Measurements from ENCODE around the gene TAF1B.

Gene TAF1B

DNA sequence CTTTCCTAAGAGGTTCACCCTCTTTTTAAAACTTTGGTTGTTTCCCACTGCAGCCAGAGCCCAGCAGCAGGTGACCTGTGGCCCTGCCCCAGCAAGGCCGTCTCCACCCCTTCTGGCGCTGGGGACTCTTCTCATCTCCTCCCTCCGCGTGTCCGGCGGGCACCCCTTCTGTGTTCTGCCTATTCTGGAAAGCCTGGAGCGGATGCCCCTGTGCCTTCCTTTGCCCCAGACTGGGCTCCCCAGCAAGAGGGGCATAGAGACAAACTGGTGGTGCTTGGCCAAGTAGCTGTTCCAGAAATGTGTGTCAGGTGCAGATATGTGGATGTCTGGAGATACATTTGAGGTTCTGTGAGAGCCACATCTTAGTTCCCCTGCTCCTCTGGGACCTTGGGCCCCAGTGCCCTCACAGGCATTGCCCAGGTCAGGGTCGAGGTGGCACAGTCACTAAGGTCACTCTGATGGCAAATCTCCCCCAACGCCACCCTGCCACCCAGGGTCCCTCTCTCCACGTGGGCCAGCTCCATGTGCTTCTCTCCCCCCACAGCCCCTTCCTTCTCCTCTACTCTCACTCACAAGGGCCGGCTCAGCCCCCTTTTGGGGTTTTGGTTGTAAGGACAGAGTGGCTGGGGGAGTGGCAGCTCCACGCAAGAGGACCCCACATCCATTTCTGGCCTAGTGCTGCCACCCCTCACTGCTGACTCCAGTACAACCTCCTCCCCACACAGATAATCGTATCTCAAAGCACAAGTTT is 35.5 kb upstream of the TAF1B start:
- no peak for DNase-seq (ENCODE audit: low spot score)
- FAIRE-seq, result no peak

DNA sequence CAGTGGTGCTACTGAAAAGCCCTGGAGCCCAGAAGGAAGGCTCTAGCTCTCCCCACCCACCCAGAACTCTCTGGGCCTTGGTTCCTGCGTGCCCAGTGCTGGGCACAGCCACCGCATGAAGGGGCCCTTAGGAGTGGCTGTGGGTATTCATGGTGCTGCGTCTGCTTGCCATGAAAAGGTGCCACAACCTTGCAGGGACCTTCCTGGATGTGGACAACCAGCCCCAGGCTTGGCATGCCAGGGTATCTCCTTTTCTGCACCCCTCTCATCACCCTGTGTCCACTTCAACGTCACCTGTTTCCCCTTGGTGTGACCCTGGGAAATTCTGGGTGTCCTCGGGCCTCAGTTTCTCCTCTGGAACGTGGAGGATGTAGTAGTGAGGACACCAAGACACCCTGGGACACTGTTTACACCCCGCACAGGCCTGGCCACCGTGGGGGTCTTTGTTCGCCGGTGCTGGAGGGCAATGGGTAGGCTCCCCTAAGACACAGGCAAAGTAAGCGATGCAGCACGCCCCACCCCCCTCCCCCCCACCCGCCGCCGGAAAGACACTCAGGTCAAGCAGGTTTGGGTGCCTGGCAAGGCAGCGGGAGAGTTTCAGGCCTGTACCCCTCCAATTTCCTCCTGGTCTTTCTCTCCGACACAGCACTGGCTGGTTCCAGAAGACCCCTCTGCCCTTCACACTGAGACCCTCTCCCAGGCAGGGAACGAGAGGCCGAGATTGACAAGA is 34.8 kb upstream of the TAF1B start:
- DNase-seq (ENCODE audit: low spot score), result no peak
- FAIRE-seq, result no peak

DNA sequence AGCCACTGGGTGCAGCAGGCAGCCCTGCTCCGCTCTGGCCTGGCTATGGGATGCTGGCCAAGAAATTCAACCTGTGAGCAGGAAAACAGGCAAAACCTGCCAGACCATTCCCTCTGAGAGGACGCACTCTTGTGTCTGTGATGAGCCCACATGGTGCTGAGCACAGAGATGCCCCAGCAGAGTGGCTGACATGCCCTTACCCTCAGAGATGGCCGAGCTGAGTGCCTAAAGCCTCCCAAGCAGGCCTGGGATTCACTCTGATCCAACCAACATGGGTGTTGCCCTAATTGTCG is 34.3 kb upstream of the TAF1B start:
- DNase-seq (ENCODE audit: low spot score) (no peak), FAIRE-seq (no peak)

DNA sequence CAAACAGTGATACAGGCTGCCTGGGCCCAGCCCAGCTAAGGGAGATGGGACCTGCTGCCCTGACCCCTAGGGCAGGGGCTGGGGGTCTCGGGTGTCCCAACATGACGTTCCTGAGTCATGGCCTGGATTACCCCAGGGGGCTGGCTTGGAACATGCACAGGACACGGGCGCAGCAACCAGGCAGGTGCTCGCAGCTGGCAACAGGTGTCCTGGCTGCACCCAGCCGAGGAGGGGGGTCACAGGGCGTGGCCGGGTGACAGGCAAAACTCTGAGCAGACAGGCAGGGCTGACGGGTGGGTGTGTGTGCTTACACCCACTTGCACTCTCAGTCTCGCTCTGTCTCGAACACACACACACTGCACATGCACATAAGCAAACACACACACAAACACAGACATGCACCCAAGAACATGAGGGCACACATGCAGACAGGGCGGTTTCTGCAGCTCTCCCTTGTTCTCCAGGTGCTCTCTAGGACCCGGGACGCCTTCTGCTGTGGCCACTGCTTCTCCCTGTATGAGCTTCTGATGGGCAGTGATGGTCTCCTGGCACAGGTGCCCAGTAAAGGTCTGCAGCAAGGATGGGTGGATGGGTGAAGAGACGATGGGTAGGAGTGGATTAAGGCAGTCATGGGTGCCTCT is 33.7 kb upstream of the TAF1B start:
- DNase-seq (ENCODE audit: low spot score) (no peak), FAIRE-seq (no peak)

DNA sequence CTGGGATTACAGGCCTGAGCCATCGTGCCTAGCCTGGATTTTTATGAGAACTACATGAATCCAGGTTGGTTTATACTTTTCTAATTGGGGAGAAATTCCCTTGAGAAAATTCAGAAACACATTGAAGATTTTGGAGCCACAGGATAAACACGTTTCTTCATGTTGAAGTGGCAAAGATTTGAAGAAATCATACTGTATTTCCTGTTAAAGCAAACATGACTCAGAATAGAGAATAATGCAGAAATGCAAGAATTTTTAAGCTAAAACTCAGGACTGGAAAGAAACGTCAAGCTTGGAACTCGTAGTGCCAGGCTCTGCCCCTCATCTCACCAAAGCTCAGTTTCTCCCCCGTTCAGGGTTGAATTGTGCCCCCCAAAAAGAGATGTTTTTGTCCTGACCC is 32.1 kb upstream of the TAF1B start:
- DNase-seq (ENCODE audit: low spot score) (no peak), FAIRE-seq (no peak)

DNA sequence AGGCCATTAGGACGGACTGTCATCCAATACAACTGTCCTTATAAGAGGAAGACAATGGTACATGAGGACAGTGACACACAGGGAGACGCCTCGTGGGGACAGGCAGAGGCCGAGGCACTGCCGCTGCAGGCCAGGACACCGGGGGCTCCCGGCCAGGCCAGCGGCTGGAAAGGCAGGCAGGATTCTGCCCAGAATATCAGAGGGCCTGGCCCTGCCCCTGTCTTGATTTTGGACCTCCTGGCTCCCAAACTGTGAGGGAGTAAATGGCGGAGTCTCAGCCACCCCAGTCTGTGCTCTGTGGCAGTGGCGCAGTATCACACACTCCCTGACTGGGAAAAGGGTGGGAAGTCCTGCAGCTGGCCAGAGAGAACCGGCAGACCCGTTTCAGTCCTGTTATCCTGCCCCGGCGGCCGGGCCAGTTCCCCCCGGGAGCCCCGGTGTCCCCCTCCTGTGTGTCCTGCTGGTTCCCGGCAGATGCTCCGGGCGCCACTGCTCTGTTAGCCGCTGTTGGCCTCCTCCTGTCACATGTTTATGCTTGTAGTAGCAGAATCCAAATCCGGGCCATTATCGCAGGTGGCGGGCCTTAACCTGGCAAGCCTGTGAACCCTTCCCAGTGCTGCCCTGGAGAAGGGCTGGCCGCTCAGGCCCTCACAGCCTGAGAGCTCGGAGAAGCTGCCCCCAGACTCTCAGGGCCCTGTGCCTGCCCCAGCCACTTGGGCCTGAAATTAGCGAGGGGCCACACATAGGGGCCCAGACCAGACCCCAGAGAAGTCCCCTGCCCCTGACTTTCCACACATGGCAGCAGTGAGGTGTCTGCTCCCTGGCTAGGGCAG is 31.4 kb upstream of the TAF1B start:
- DNase-seq (ENCODE audit: low spot score) (no peak), FAIRE-seq (no peak)

GRCh38 chr2:9812945-9813311 is 30.3 kb upstream of the TAF1B start:
- DNase-seq (ENCODE audit: low spot score) (no peak), FAIRE-seq (no peak)

DNA sequence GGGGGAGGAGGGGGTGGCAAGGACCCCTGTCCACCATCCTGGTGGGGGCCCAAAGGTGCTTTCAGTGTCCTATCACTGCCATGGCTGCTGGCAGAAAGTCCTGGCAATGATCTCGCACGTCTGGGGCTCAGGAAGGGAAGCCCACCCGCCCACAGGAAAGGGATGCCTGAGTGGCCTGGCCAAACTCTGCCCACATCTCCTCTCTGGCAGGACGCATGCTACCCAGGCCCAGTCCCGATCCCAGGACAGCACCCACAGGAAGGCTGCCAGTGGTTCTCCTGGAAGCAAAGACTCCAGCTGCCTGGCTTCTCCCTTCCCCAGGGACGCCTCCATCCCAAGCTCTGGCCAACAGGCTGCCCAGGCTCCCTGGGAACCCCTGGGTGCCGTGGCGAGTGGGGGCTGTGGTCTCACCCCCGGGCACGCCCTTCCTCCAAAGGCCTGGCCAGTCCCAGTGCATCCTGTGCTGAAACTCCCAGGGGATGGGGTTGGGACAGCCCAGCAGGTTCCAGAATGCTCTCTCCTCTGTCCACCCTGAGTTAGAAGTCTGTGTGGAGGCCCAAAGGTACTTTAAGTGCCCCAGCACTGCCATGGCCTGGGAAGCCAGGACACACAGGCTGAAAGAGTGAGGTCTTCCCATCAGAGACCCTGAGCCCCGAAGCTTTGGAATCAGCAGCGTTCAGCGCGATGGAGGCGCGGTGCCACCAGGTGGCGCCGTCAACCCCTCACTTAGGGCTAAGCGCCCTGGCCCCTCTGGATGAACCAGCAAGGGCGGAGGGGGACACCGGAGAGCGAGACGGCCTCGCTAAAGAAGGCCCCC is 29.8 kb upstream of the TAF1B start:
- FAIRE-seq, result no peak
- peak; percentile 85 for DNase-seq (ENCODE audit: low spot score)

- FAIRE-seq (no peak), DNase-seq (ENCODE audit: low spot score) (no peak)
Observed at GRCh38 chr2:9814129-9814868, 29.0 kb upstream of the TAF1B start.

GRCh38 chr2:9815076-9815475 is 28.2 kb upstream of the TAF1B start:
- DNase-seq (ENCODE audit: low spot score) (no peak), FAIRE-seq (no peak)

- DNase-seq (ENCODE audit: low spot score) (no peak), FAIRE-seq (no peak)
Observed at GRCh38 chr2:9815844-9816279, 27.4 kb upstream of the TAF1B start.

DNA sequence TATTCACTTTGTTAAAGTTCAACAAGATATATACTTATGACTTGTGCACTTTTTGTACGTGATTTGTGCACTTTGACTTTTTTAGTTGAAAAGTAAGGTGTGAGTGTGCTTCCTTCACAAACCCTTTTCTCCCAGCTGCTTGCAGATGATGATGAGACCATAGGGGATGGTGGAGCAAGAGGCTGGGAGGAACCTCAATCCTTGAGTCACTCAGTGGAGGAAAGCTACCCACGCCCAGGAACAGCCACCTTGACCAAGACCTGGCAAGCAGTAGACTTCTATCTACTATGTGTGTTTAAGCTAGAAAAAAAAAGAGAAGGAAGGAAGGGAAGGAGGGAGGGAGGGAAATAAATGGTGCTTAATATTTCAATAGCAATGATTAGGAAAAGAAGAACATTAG is 25.2 kb upstream of the TAF1B start:
- DNase-seq (ENCODE audit: low spot score) (no peak), FAIRE-seq (no peak)

DNA sequence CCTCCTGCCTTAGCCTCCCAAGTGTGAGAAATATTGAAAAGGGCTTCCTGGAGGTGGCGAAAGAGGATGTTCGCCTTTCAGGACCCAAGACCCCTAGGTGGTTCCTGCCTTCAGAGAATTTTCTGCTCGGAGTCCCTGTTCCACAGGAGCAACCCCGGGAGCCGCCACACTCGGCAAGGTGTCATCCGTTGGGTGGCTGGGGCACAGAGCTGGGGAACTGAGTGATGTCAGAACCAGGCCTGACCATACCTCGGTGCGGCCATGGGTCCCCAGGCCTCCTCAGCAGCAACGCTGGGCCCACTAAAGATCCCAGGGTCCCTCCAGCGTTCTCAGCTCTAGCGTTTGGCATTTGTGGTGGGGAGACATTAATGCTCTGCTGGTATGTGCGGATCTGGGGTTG is 23.7 kb upstream of the TAF1B start:
- FAIRE-seq, result no peak

GRCh38 chr2:9820020-9820973 is 23.0 kb upstream of the TAF1B start:
- FAIRE-seq (peak; percentile 35), DNase-seq (ENCODE audit: low spot score) (peak; percentile 97)

More for the DNA sequence above, 23.7 kb upstream of the TAF1B start:
- no peak for DNase-seq (ENCODE audit: low spot score)

DNA sequence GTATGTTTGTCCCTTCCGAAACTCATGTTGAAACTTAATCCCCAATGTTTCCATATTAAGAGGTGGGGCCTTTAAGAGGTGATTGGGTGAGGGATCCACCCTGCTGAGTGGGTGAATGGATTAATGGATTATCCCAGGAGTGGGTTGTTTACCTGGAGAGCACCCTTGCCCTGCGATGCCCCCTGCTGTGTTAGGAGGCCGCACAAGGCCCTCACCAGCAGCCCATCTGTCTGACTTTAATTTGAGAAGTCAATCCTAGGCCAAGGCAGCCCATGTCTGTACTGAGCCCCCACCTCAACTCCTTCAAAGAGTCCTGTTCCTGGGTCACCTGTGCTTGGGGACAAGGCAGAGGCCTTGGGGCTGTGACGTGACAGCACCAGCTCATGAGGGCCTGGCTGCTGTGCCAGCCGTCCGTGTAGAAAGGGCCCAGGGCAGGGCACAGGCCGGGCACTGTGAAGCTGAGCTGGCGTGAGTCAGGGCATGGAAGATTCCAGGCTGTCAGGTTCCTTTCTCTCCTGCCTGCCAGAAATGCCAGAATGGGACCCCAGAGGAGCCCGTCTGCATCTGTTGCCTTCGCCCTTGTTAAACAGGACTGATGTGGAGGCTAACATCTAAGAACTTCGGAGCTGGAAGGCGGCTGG is 21.3 kb upstream of the TAF1B start:
- FAIRE-seq (no peak), DNase-seq (ENCODE audit: low spot score) (no peak)

DNA sequence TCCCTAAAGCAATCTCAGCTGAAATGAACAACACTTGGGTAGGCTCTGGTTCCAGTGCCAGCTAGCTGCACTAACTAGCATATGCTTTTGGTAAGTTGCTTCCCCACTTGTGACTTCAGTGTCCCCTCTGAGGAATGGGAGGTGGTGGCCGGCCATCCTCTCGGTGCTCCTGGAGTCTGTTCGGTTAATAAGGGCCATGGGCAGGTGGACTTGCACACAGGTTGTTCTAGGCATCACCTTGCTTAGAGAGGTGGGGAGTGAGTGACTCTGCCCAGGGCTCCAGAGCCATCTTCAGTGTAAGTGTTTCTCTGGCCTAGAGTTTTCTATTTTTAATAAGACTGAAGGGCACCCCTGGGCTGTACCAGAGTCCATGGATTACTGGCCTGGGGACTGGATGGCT is 18.8 kb upstream of the TAF1B start:
- no peak for FAIRE-seq
- no peak for DNase-seq (ENCODE audit: low spot score)

DNA sequence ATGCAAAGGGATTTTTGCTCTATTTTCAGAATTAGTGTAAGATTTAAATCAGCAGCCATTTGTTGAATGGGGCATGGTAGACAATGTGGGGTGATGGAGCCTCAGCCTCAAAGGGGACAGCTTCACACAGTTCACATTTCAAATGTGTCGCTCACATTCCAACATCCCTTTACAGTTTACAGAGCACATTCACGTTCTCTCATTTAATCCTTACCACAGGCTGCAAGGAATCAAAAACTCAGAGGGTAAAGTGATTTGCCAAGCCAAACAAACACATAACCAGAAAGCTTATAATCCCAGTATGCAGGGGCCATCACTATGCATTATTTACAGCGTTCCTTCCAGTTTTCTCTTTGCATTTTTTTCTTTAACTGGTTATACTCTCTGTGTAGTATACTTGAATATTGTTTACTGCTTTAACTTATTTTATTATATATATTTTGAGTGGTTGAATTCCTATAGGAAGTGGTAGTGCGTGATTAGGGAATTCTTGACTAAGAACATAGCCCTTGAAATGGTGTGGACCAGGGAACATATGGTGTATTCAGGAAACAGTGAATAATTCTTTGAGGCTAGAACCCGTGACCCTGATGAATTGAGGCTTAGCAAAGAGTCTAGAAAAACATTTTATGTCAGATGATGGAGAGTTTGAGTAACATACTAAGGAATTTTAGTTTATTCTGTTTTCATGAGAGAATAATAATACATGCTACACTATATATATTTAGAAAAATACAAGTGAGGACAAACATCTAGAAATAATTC is 18.1 kb upstream of the TAF1B start:
- DNase-seq (ENCODE audit: low spot score), result no peak
- FAIRE-seq, result no peak

DNA sequence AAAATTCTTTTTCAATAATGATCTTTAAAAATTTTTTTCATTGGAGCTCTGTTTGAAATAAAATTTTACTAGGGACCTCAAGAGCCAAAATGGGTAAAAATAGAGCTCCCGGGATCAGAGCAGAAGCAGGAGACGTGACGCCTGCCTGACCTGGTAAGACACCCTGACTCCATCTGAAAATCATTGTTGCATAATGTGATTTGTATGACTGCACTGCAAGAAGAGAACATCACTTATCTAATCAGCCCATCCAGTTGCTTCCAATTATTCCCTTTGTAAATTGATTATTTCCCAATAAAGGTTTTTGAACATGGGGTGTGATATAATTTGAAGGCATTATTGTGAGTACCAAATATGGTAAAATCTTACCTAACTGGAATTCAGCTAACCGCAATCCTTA is 17.1 kb upstream of the TAF1B start:
- DNase-seq (ENCODE audit: low spot score) (no peak), FAIRE-seq (no peak)
